HG03469 (cell line): Measurements from ENCODE around the gene TIMM29.

Source experiments
- ATAC-seq: cut with Tn5 transposase; IDR thresholded peaks from one replicate; pipeline ENCODE4 v1.9.1; 2021; ENCODE audit warnings: mild to moderate bottlenecking, moderate library complexity, moderate number of reproducible peaks; ENCODE audit not compliant: unreplicated experiment

The TIMM29 gene

DNA sequence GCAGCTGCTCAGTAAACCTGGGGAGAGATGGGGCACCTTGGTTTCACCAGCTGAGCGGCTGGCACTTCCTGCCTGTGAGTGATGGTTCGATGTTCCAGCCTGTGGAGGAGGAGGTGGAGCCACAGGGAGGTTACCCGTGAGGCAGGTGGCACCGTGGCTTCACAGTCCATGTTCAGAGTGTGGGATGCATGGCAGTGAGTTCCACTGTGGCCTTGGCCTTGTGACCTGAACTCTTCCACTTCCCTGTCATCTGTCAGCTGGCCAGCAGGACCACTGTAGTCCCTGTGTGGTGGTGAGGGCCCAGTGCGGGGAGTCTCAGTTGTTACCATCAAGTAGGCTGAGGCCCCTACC lies 49.1 kb downstream of the TIMM29 start:
- ATAC-seq: no peak
